Ishikawa (cell line): ENCODE measurements around the gene SIGLEC1.

ENCODE experiments used
- CEBPB ChIP-seq: IDR thresholded peaks from 2 replicates; pipeline ENCODE4 v1.6.1; 2012
- EGR1 ChIP-seq: IDR thresholded peaks from 2 replicates; pipeline ENCODE4 v1.6.1; 2012
- EP300 ChIP-seq: IDR thresholded peaks from 2 replicates; pipeline ENCODE4 v1.6.1; 2012; ENCODE audit warnings: borderline replicate concordance
- FOXM1 ChIP-seq: IDR thresholded peaks from 2 replicates; pipeline ENCODE4 v1.6.1; 2012; ENCODE audit warnings: low read depth, borderline replicate concordance
- MAX ChIP-seq: IDR thresholded peaks from 2 replicates; pipeline ENCODE4 v1.6.1; 2012
- RAD21 ChIP-seq: IDR thresholded peaks from 2 replicates; pipeline ENCODE4 v1.6.1; 2012; ENCODE audit warnings: low read depth
- REST ChIP-seq: IDR thresholded peaks from 2 replicates; pipeline ENCODE4 v1.6.1; 2012; ENCODE audit warnings: low read depth, mild to moderate bottlenecking
- TAF1 ChIP-seq: IDR thresholded peaks from 2 replicates; pipeline ENCODE4 v1.6.1; 2012; ENCODE audit warnings: low read depth, mild to moderate bottlenecking
- TEAD4 ChIP-seq: IDR thresholded peaks from 2 replicates; pipeline ENCODE4 v1.6.1; 2012
- YY1 ChIP-seq: IDR thresholded peaks from 2 replicates; pipeline ENCODE4 v1.6.1; 2012; ENCODE audit warnings: low read depth

DNA sequence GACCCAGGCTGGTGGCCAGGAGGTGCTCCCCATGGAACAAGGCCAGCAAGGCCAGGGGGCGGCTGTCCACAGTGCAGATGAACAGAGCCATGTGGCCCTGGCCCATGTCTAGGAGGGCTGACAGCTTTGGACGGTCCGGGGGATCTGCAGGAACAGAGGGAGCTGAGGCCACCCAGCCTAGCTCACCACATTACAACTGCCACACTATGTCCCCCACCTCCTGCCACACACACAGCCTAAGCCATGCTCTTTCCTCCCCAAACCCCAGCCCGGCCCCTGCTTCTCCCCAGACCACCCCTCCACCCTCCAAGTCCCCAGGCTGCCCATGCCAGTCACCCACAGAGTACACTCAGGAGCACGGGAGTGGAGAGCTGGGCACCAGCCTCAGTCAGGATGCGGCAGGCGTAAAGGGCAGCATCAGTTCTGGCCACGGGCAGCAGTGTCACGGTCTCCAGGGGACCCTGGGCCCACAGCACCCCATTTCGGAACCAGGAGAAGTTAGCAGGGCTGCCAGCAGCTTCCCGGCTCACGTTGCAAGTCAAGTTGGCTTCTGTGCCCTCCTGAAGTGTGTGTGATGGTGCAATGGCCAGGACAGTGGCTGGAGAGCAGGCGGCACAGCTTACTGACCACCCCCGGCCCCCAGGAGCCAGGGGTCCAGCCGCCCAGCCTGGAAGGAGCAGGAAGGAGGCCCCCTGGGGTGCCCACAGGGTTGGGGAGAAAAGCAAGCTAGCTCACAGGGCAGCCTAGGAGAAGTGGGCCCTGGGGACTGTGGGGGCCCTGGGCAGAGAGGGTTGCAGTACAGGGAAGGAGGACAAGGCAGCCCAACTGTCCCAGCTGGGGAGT is 15.4 kb downstream of the SIGLEC1 start:
- TF ChIP-seq EGR1 (no peak), TEAD4 (no peak), REST (no peak), EP300 (no peak), RAD21 (no peak), YY1 (no peak), MAX (no peak), FOXM1 (no peak), TAF1 (no peak), CEBPB (no peak)
